Keratinocyte (primary cell): Measurements from ENCODE around the gene PRKAA2. TPM values are rescaled to one million over a fixed set of nuclear protein-coding genes. Genes with fewer than 3 reads are reported as not detected.

Experiments
- DNase-seq: peaks from one replicate; pipeline ENCODE4 v3.0.0-alpha.2; 2011; ENCODE audit warnings: low read depth, missing footprints, low spot score
- FAIRE-seq: peaks from 2 replicates; lab custom pipeline; 2011; peaks lifted over from hg19 to GRCh38; lab: Jason Lieb, UNC
- H2AFZ ChIP-seq: 2 replicates; pipeline ENCODE4 v1.6.0; 2012; ENCODE audit warnings: low read length, control low read depth, inconsistent platforms; ENCODE audit not compliant: control insufficient read depth
- H3K27ac ChIP-seq: 2 replicates; pipeline ENCODE4 v1.5.1; 2011; ENCODE audit warnings: low read length; ENCODE audit not compliant: control insufficient read depth, insufficient read depth
- H3K27me3 ChIP-seq: 3 replicates; pipeline ENCODE4 v1.6.0; 2011; ENCODE audit warnings: low read length; ENCODE audit not compliant: control insufficient read depth, insufficient read depth; ENCODE audit errors: extremely low read depth
- H3K36me3 ChIP-seq, 2 experiments: 2 replicates in 1 of 2; 3 replicates in 1 of 2; pipeline ENCODE4 v1.5.1; 2011; ENCODE audit warnings: low read length in 2 of 2, mild to moderate bottlenecking in 1 of 2; ENCODE audit not compliant: control insufficient read depth in 2 of 2, insufficient read depth in 2 of 2; ENCODE audit errors: extremely low read depth in 1 of 2
- H3K4me1 ChIP-seq: 3 replicates; pipeline ENCODE4 v1.5.1; 2011; ENCODE audit warnings: low read length; ENCODE audit not compliant: control insufficient read depth, insufficient read depth; ENCODE audit errors: extremely low read depth
- H3K4me2 ChIP-seq: 3 replicates; pipeline ENCODE4 v1.6.0; 2011; ENCODE audit warnings: low read depth, low read length; ENCODE audit not compliant: control insufficient read depth, insufficient read depth; ENCODE audit errors: extremely low read depth
- H3K4me3 ChIP-seq, 3 experiments: fragments of 200-600 bp in 1 of 3; sonication (generic) in 1 of 3; 2 replicates in 2 of 3; 3 replicates in 1 of 3; pipeline ENCODE4 v1.5.1; 2011 to 2016; ENCODE audit warnings: low read length in 3 of 3, mild to moderate bottlenecking in 3 of 3, control low read depth in 2 of 3, inconsistent platforms in 1 of 3, low read depth in 1 of 3, mixed read lengths in 1 of 3, mixed run types in 1 of 3, moderate library complexity in 1 of 3; ENCODE audit not compliant: control insufficient read depth in 2 of 3, insufficient read depth in 2 of 3; ENCODE audit errors: extremely low read depth in 1 of 3
- H3K79me2 ChIP-seq: 2 replicates; pipeline ENCODE4 v1.6.0; 2012; ENCODE audit warnings: low read length; ENCODE audit not compliant: control insufficient read depth, insufficient read depth
- H3K9ac ChIP-seq: 3 replicates; pipeline ENCODE4 v1.6.0; 2011; ENCODE audit warnings: low read length; ENCODE audit not compliant: control insufficient read depth, insufficient read depth; ENCODE audit errors: extremely low read depth
- H3K9me1 ChIP-seq: 3 replicates; pipeline ENCODE4 v1.6.0; 2011; ENCODE audit warnings: low read length; ENCODE audit not compliant: control insufficient read depth, insufficient read depth; ENCODE audit errors: extremely low read depth
- H3K9me3 ChIP-seq: 2 replicates; pipeline ENCODE4 v1.5.1; 2012; ENCODE audit warnings: low read depth, low read length; ENCODE audit not compliant: control insufficient read depth
- H4K20me1 ChIP-seq: 3 replicates; pipeline ENCODE4 v1.6.0; 2011; ENCODE audit warnings: low read length; ENCODE audit not compliant: control insufficient read depth, insufficient read depth; ENCODE audit errors: extremely low read depth
- CTCF ChIP-seq, 3 experiments: IDR thresholded peaks in 1 of 3; conservative IDR thresholded peaks in 1 of 3; optimal IDR thresholded peaks in 1 of 3; 2 replicates in 2 of 3; 3 replicates in 1 of 3; pipeline versions ENCODE3 to v1.5.1; 2011; ENCODE audit warnings: low read length in 3 of 3, mild to moderate bottlenecking in 3 of 3, moderate library complexity in 2 of 3, control low read depth in 1 of 3, inconsistent platforms in 1 of 3; ENCODE audit not compliant: insufficient read depth in 2 of 3; ENCODE audit errors: extremely low read depth in 1 of 3
- EZH2 ChIP-seq: IDR thresholded peaks from one replicate; pipeline ENCODE4 v1.6.1; 2012; ENCODE audit warnings: inconsistent platforms, mild to moderate bottlenecking, low read length, moderate library complexity
- dilution Hi-C: fragments of 300-500 bp; cut with MboI; formaldehyde crosslinking; loops from one replicate; pipeline ENCODE4 v1.7.0; 2020; ENCODE audit warnings: low sequenced_read_pairs; ENCODE audit not compliant: extremely low pct_ligation_motif_present
- polyA plus RNA-seq, 5 experiments: library from polyadenylated mRNA; depleted of rRNA in 3 of 5; stranded (reverse) in 3 of 5; stranded (forward) in 1 of 5; unstranded in 1 of 5; fragments of >200 nt; gene quantifications; 1 replicate in 1 of 5; 2 replicates in 3 of 5; 3 replicates in 1 of 5; pipeline versions ENCODE4 v1.2.1 to v1.2.3, GENCODE V29; 2011 to 2012; ENCODE audit warnings: missing spikeins in 2 of 5, low read depth in 1 of 5, low replicate concordance in 1 of 5

Gene PRKAA2
- polyA plus RNA-seq, 1 donor (not counting 4 experiments of a cell fraction or from before 2014, with no cell fraction given): 0.21 TPM

- H3K4me3 ChIP-seq: no peak overlapping the region
- DNase-seq: no peak
- no peaks in the 10 kb centered on the region for H3K27me3 ChIP-seq
- peaks cover 7% of the 10 kb centered on the region for H3K4me1 ChIP-seq
- H3K9me3 ChIP-seq: no peaks in the 10 kb centered on the region
- H3K79me2 ChIP-seq: no peaks in the 10 kb centered on the region
- no peak overlapping the region for H3K9ac ChIP-seq
- TF ChIP-seq EZH2 (no peak), CTCF (optimal IDR thresholded peaks at IDR 0.05 in 1 of 3, IDR thresholded peaks at IDR 0.05 in 1 of 3, conservative IDR thresholded peaks at IDR 0.05 in 1 of 3; ENCODE audit: extremely low read depth in 1 of 3, insufficient read depth in 2 of 3, low read length in 3 of 3) (no peak)
- H3K4me2 ChIP-seq: no peak overlapping the region
- no peak overlapping the region for H3K27ac ChIP-seq
- H2AFZ ChIP-seq: no peak overlapping the region
- no peaks in the 10 kb centered on the region for H3K36me3 ChIP-seq
- no peak for FAIRE-seq
- H4K20me1 ChIP-seq: no peaks in the 10 kb centered on the region
- no peaks in the 10 kb centered on the region for H3K9me1 ChIP-seq
- dilution Hi-C loops: no loop called here
Measured at GRCh38 chr1:56715156-56715555, 70.0 kb downstream of the PRKAA2 start.

- H3K36me3 ChIP-seq: no peaks in the 10 kb centered on the region
- H3K9me1 ChIP-seq: no peaks in the 10 kb centered on the region
- no peak for FAIRE-seq
- H3K4me2 ChIP-seq: no peak overlapping the region
- H4K20me1 ChIP-seq: no peaks in the 10 kb centered on the region
- H3K9me3 ChIP-seq: no peaks in the 10 kb centered on the region
- H2AFZ ChIP-seq: no peak overlapping the region
- no peak overlapping the region for H3K27ac ChIP-seq
- TF ChIP-seq CTCF (optimal IDR thresholded peaks at IDR 0.05 in 1 of 3, IDR thresholded peaks at IDR 0.05 in 1 of 3, conservative IDR thresholded peaks at IDR 0.05 in 1 of 3; ENCODE audit: extremely low read depth in 1 of 3, insufficient read depth in 2 of 3, low read length in 3 of 3): no peak
- no peak for TF ChIP-seq EZH2
- no peak overlapping the region for H3K4me3 ChIP-seq
- no peak for DNase-seq
- no peaks in the 10 kb centered on the region for H3K27me3 ChIP-seq
- no peaks in the 10 kb centered on the region for H3K4me1 ChIP-seq
- no peak overlapping the region for H3K9ac ChIP-seq
- H3K79me2 ChIP-seq: no peaks in the 10 kb centered on the region
- dilution Hi-C loops: no loop called here
Measured at GRCh38 chr1:56719171-56719570, 74.1 kb downstream of the PRKAA2 start.
